GM12878 (cell line): ENCODE results near the gene CASK. TPM values are rescaled to one million over a fixed set of nuclear protein-coding genes. Genes with fewer than 3 reads are reported as not detected.
"Not testable (repeated sequence)": the region's sequence is repeated elsewhere in the genome, so short reads cannot be mapped to it uniquely, and the experiment has no call there.

ENCODE experiments used
- ATAC-seq: fragments of 200-7000 bp; cut with Tn5 transposase; 3 replicates; pipeline ENCODE4 v1.9.1; 2020; ENCODE audit warnings: mild to moderate bottlenecking, moderate library complexity
- BruUV-seq: library from RNA; stranded (reverse); fragments of 400-500 nt; replicated peaks from 2 replicates; lab custom pipeline; 2021; lab: Mats Ljungman, UMichigan
- CTCF ChIA-PET: fragments of 300-600 bp; sonication (Branson Sonifier 250); formaldehyde crosslinking; extraction: SDS; loops from one replicate; lab custom pipeline; 2021; ENCODE audit warnings: inconsistent platforms; lab: Yijun Ruan, JAX
- POLR2A ChIA-PET: fragments of 350-600 bp; formaldehyde crosslinking; extraction: SDS; loops from one replicate; lab custom pipeline; 2021; ENCODE audit warnings: inconsistent platforms; lab: Charles Lee
- RAD21 ChIA-PET: fragments of 300-600 bp; sonication (Branson Sonifier 250); formaldehyde crosslinking; loops from one replicate; lab custom pipeline; 2023; ENCODE audit warnings: antibody characterized with exemption; ENCODE audit not compliant: unreplicated experiment; lab: Charles Lee
- SMC1A ChIA-PET: fragments of 300-600 bp; sonication (Branson Sonifier 250); formaldehyde crosslinking; loops from one replicate; lab custom pipeline; 2023; ENCODE audit not compliant: unreplicated experiment, uncharacterized antibody; lab: Charles Lee
- DNase-seq: peaks from one replicate; pipeline ENCODE4 v3.0.0-alpha.2; 2011; ENCODE audit warnings: low read depth, low spot score
- FAIRE-seq: peaks from 3 replicates; lab custom pipeline; 2011; peaks lifted over from hg19 to GRCh38; lab: Jason Lieb, UNC
- H2AFZ ChIP-seq: 2 replicates; pipeline ENCODE4 v1.6.0; 2011; ENCODE audit warnings: low read depth, low read length, control low read depth; ENCODE audit not compliant: control insufficient read depth
- H3K27ac ChIP-seq: 2 replicates; pipeline ENCODE4 v1.5.1; 2011; ENCODE audit warnings: control low read depth; ENCODE audit not compliant: control insufficient read depth, insufficient read depth
- H3K27me3 ChIP-seq, 2 experiments: replicated peaks in 1 of 2; 2 replicates each; pipeline versions ENCODE4 v1.6.0 to v1.6.1; 2011; ENCODE audit warnings: low read length in 1 of 2; ENCODE audit not compliant: control insufficient read depth in 2 of 2, insufficient read depth in 2 of 2
- H3K36me3 ChIP-seq, 2 experiments: 2 replicates each; pipeline ENCODE4 v1.5.1; 2011; ENCODE audit warnings: low read length in 1 of 2; ENCODE audit not compliant: control insufficient read depth in 2 of 2, insufficient read depth in 2 of 2
- H3K4me1 ChIP-seq: 2 replicates; pipeline ENCODE4 v1.6.1; 2011; ENCODE audit warnings: mild to moderate bottlenecking, low read length, moderate library complexity, mixed read lengths; ENCODE audit not compliant: control insufficient read depth, insufficient read depth
- H3K4me2 ChIP-seq: 2 replicates; pipeline ENCODE4 v1.6.0; 2011; ENCODE audit warnings: control low read depth; ENCODE audit not compliant: control insufficient read depth, insufficient read depth
- H3K4me3 ChIP-seq: fragments of 200-600 bp; sonication (generic); 2 replicates; pipeline ENCODE4 v1.5.1; 2016
- H3K79me2 ChIP-seq: 2 replicates; pipeline ENCODE4 v1.6.0; 2011; ENCODE audit warnings: low read length; ENCODE audit not compliant: control insufficient read depth, insufficient read depth
- H3K9ac ChIP-seq: 2 replicates; pipeline ENCODE4 v1.8.0; 2011; ENCODE audit warnings: low read length, control low read depth, mixed read lengths; ENCODE audit not compliant: control insufficient read depth, insufficient read depth
- H3K9me3 ChIP-seq: replicated peaks from 3 replicates; pipeline ENCODE4 v1.5.1; 2011; ENCODE audit warnings: mild to moderate bottlenecking, low read length; ENCODE audit not compliant: control insufficient read depth, insufficient read depth
- H4K20me1 ChIP-seq: 2 replicates; pipeline ENCODE4 v1.6.0; 2011; ENCODE audit not compliant: control insufficient read depth, insufficient read depth
- E2F8 ChIP-seq: fragments of 450-650 bp; IDR thresholded peaks from 2 replicates; pipeline ENCODE4 v1.6.1; 2018; ENCODE audit warnings: mild to moderate bottlenecking, low read depth, moderate library complexity; ENCODE audit not compliant: partially characterized antibody
- NR2C1 ChIP-seq: fragments of 450-650 bp; IDR thresholded peaks from 2 replicates; pipeline ENCODE4 v1.6.1; 2017; ENCODE audit warnings: antibody characterized with exemption, mild to moderate bottlenecking, moderate library complexity
- POLR2A ChIP-seq: IDR thresholded peaks from 2 replicates; pipeline ENCODE4 v1.6.1; 2011; ENCODE audit warnings: low read depth, mild to moderate bottlenecking, low read length
- RBBP5 ChIP-seq: fragments of 200-600 bp; sonication (generic); conservative IDR thresholded peaks from 2 replicates; pipeline ENCODE4 v1.6.1; 2016
- SMAD5 ChIP-seq: IDR thresholded peaks from 2 replicates; pipeline ENCODE4 v1.6.1; 2016; ENCODE audit warnings: antibody characterized with exemption, low read depth
- SPI1 ChIP-seq: IDR thresholded peaks from 2 replicates; pipeline ENCODE4 v1.6.1; 2011; ENCODE audit warnings: low read depth, mild to moderate bottlenecking, low read length, moderate library complexity, borderline replicate concordance; ENCODE audit not compliant: insufficient read depth
- TARDBP ChIP-seq: IDR thresholded peaks from 2 replicates; pipeline ENCODE4 v1.6.1; 2016; ENCODE audit warnings: borderline replicate concordance
- ZNF384 ChIP-seq: IDR thresholded peaks from 2 replicates; pipeline ENCODE4 v1.6.1; 2012; ENCODE audit warnings: low read depth, mild to moderate bottlenecking, low read length, improper control_type of control experiment, borderline replicate concordance
- ZNF622 ChIP-seq: fragments of 450-650 bp; IDR thresholded peaks from 2 replicates; pipeline ENCODE4 v1.6.1; 2017; ENCODE audit warnings: mild to moderate bottlenecking, inconsistent platforms
- WGBS: methylation state at CpG from one replicate; pipeline ENCODE4 v1.1.6; 2016; ENCODE audit warnings: low lambda C conversion rate; ENCODE audit not compliant: insufficient replicate concordance, insufficient coverage; ENCODE audit errors: missing lambda C conversion rate; 5-methylcytosine and 5-hydroxymethylcytosine counted together
- in situ Hi-C: fragments of 300-500 bp; cut with MboI; formaldehyde crosslinking; loops from 9 replicates; pipeline ENCODE4 v1.14.3; 2018; ENCODE audit warnings: mixed read lengths
- intact Hi-C: fragments of 100-400 bp; cut with micrococcal nuclease; formaldehyde crosslinking; loops from one replicate; pipeline ENCODE4 v1.14.2; 2022; ENCODE audit not compliant: unreplicated experiment
- polyA plus RNA-seq, 11 experiments: library from polyadenylated mRNA; depleted of rRNA in 4 of 11; unstranded in 6 of 11; stranded (reverse) in 5 of 11; fragments of >200 nt; fragmentation: Nextera tagmentation in 4 of 11; fragmentation: Illumina TruSeq in 1 of 11; extraction: Ambion mirVana in 4 of 11; extraction: Trizol in 1 of 11; gene quantifications; 1 replicate in 1 of 11; 2 replicates in 10 of 11; pipeline versions ENCODE4 v1.2.1 to v1.2.3, GENCODE V29; 2011 to 2016; ENCODE audit warnings: inconsistent platforms in 2 of 11, missing spikeins in 2 of 11, low read depth in 1 of 11
- total RNA-seq, 4 experiments: library from RNA; depleted of rRNA in 3 of 4; stranded (reverse); fragments of >200 nt in 3 of 4; fragmentation: Illumina TruSeq in 1 of 4; extraction: Trizol in 1 of 4; gene quantifications; 2 replicates each; pipeline versions ENCODE4 v1.2.1 to v1.2.3, GENCODE V29; 2013 to 2021

The CASK gene
- total and polyA plus RNA-seq, 10 of the 15 experiments (the other 5 are each of a cell fraction or from before 2014, with no cell fraction given), result 0.60 to 45.9 (median 4.8) TPM

GRCh38 chrX:41514179-41514578 lies 409.2 kb downstream of the CASK start (continued):
- TF ChIP-seq E2F8 (no peak), ZNF384 (no peak), SMAD5 (no peak), RBBP5 (no peak), POLR2A (no peak), NR2C1 (no peak), ZNF622 (no peak), TARDBP (no peak), SPI1 (no peak)

- intact Hi-C loops, BruUV-seq, H3K9ac ChIP-seq, H3K27me3 ChIP-seq, H3K4me1 ChIP-seq, H3K36me3 ChIP-seq, ATAC-seq, H2AFZ ChIP-seq, POLR2A ChIA-PET, FAIRE-seq, DNase-seq, H3K27ac ChIP-seq, RAD21 ChIA-PET, CTCF ChIA-PET, H3K4me3 ChIP-seq, H4K20me1 ChIP-seq, SMC1A ChIA-PET, H3K4me2 ChIP-seq, H3K9me3 ChIP-seq, in situ Hi-C loops, H3K79me2 ChIP-seq: not testable (repeated sequence)
- WGBS, result 52% methylated on average over 7 of the region's 7 CpGs
Measured at GRCh38 chrX:41512853-41513252, 410.5 kb downstream of the CASK start.
